GM21367 (cell line): ENCODE data around the gene HECTD3.

Experiments used
- ATAC-seq: cut with Tn5 transposase; IDR thresholded peaks from one replicate; pipeline ENCODE4 v1.9.1; 2021; ENCODE audit not compliant: unreplicated experiment

HECTD3 gene

DNA sequence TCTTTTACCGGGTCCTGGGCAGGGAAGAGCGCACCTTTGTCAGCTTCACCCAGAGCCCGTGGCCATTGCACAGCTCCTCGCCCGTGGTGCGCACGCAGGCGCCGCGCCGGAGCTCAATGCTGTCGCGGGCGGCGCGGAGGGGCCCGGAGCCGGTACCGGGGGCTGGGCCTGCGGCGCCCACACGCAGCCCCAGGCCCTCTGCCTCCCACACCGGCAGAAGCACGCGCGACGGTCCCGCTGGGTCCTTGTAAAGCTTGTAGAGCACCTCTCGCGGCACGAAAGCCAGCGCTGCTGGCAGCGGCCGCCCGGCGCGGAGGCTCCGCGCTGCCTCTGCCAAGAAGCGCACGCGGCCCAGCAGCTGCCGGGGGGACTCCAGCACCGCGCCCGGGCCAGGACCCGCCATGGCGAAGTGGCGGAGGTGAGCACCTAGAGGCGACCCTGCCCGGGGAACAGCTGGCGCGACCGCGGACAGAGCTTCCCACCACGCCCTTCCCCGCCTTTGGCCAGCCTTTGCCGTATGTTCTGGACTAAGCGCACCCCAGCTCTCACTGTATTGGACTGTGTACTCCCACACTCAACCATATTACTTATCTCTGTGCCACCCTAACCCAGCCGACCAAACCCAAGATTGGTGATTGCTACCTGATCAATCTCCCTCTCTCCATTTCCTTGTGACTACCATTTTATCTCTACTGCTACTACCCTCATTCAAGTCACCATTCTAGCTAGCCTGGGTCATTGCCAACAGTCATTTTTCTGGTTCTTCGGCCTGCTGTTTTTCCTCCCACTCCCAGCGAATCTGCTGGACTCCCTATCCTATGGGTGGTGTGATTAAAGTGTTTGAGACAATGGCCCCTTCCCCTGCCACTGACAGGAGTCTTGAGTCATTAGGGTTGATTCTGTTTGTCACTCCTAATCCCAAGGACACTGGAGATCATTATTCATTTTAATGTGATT, at the start of gene HECTD3:
TSS of gene HECTD3 (minus strand) at position 470 of the 957 bp plus-strand sequence. CDS start at position 403, 67 bp downstream.
- ATAC-seq: peak; percentile 51

DNA sequence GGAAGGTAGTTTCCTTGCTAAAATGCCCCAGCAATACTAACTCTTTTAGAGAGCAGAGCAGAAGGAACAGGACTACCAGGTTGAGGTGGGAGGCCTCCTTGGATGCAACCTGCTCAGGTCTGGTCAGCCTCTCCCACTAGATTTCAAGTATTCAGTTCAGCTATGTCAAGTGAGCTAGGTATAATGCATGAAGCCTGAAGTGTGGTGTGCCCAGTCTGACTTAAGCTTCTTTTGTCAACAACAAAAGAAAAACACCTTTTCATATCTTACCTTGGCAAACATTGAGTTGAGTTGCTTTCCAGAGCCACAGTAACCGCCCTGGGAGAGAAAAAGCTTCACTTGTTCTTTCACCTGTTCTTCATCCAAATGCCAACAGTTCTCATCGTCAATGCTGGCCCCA, 48.7 kb upstream of the HECTD3 start:
- no peak for ATAC-seq

- no peak for ATAC-seq
Observed at GRCh38 chr1:45057542-45057941, 46.4 kb upstream of the HECTD3 start.

DNA sequence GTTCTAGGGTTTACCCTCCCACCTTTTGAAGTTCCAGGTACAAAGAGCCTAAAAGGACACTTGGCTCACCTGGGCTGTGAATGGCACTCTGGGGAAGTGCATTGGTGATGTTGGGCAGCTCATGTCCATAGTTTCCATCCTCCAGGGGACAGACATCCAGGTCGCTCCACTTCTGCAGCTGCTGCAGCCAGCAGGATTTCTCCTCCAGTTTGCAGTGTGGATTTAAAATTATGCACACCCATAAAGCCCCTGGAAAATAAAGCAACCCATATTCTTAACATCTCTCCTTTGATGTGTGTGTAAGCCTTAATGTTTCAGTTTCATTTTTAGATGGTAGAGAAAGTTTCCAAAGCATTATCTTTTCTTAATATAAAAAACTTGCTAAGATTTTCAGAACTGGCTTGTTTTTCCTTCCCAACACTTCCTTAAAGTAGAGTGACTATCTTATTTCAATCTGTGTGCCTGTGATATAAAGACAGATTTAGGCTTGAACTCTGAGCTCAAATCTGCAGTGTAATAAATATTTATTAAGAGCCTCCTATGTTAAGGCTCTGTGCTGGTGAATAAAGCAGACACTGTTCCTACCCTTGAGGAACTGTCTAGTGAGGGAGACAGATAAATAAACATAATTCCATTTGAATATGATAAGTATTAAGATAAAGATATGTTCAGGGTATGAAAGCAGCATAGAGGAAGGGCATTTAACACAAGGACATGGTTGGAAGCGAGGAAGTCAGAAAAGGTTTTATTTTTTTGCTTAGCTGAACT, 40.1 kb upstream of the HECTD3 start:
- ATAC-seq: no peak

DNA sequence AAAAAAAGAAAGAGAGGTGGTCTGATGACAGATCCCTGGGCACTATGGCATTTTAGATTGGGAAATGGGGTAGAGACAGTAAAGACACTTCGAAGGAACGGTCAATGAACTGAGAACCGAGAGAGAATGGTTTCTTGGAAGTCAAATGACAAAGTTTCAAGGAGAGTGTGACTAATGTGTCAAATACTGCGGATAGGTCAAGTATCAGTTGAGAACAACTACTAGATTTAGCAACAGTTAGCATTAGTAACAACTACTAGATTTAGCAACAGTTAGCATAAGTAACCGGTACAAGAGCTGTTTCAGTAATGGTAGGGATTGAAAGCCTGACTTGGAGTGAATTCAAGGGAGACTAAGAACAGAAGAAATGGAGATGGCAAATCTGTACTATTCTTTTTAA, 35.9 kb upstream of the HECTD3 start:
- no peak for ATAC-seq

- ATAC-seq: no peak
Observed at GRCh38 chr1:45044916-45045315, 33.8 kb upstream of the HECTD3 start.

- ATAC-seq: no peak
Observed at GRCh38 chr1:45043094-45043493, 32.0 kb upstream of the HECTD3 start.

GRCh38 chr1:45040297-45040696, 29.2 kb upstream of the HECTD3 start:
- no peak for ATAC-seq

DNA sequence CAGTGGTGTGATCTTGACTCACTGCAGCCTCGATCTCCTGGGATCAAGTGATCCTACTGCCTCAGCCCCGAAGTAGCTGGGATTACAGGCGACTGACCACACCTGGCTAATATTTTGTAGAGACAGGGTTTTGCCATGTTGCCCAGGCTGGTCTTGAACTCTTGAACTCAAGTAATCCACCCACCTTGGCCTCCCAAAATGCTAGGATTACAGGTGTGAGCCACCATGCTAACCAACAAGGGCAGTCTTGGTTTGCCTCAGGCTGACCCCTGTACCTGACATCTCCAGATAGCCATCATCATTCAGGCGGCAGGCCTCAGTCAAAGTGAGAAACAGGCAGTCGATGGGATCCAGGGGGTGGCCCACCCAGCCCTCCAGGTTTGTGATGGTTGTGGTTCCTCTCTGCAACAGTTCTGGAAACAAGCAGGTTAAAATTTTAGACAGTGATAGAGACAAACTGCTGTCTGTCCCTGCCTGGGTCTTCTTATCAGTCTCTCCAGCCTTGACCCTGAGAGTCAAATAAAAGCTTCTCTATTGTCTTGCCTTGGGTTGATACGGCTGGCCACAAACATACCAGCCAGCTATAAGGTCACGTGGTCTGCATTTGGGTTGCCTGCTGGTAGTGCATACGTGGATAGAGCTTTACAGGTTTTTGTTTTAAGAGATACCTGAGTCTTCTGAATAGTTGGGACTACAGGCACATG, 27.7 kb upstream of the HECTD3 start:
- ATAC-seq: no peak

DNA sequence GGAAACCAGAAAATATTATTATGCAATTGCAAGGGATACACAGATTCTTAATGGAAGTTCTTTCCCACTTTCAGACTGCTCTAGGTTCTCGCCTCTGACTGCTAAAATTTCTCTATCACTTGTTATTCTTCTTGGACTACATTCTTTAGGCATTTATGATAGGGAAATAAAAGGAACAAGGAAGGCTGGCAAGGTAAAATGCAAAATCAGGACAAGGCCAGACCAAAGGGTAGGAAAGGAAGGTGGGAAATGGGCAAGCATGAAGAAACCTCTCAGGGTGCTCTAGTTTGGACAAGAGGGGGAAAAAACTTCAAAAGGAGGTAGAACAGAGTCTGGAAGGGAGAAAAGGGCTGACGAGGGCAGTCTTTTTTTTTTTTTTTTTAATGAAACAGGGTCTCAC, 27.1 kb upstream of the HECTD3 start:
- no peak for ATAC-seq

GRCh38 chr1:45037456-45037855, 26.3 kb upstream of the HECTD3 start:
- no peak for ATAC-seq

DNA sequence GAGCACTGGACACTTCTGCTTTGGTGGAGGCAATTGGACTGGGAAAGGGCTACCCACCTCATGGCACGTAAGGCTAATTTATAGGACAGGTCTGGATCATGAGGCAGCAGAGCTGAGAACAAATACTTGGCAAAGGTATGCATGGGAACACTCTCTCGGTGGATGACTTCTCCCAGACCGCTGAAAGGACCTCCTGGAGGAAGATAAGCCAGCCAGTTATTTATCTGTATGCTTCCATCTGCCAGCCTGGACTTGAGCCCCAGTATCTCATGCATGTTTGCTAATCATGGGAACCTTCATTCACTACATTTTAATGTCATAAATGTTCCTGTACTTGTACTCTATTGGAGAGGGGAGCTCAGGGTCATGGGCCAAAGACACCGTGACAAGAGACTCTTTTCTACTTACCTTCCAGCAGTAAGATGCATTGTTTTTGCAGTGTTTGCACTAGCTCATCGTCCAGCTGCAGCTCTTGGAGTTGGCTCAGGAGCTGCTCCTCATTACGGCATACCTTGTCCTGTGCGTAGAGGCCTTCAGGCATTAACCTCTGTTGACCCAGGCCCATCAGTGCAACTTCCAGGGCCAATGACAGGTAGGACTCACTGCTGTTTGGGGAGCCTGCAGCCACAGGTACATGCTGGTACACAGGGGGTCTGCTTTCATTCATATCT, 24.6 kb upstream of the HECTD3 start:
- ATAC-seq: no peak

GRCh38 chr1:45033356-45033755, 22.2 kb upstream of the HECTD3 start:
- no peak for ATAC-seq

GRCh38 chr1:45032837-45033236, 21.7 kb upstream of the HECTD3 start:
- no peak for ATAC-seq

DNA sequence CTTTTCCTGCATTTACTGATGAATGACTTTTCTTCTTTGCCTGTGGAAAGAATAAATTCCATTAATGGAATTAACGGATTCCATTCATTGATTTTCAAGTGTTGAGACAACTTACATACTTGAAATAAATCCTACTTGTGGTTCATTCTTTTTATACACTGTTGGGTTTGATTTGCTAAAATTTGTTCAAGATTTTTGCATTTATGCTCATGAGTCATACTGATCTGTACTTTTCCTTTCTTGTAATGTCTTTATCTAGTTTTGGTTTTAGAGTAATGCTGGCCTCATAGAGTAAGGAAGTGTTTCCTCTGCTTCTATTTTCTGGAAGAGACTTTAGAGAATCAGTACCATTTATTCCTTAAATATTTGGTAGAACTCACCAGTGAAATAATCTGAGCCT, 15.3 kb upstream of the HECTD3 start:
- no peak for ATAC-seq

GRCh38 chr1:45023663-45024062, 12.5 kb upstream of the HECTD3 start:
- no peak for ATAC-seq

GRCh38 chr1:45018599-45019230, 7.6 kb upstream of the HECTD3 start:
- ATAC-seq: peak; percentile 48

DNA sequence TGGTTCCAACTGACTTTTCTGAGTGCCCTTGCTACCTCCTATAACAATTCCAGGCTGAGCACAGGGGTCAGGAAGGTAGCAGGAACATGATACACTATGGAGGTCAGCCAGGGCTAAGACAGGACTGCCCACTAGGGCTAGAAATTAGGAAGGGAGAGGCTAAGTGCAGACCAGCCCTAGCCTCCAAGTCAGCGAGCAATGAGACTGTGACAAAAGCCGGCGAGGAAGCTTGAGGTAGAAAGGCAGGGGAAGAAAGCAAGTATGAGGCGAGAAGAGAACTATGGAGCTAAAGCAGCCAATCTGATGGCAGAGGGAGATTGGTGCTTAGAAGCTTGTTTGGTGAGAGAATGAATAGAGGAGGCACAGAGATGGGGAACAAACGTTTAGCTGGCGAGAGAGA, 5.6 kb upstream of the HECTD3 start:
- ATAC-seq: no peak

- ATAC-seq: no peak
Observed at GRCh38 chr1:45016090-45016697, 5.1 kb upstream of the HECTD3 start.

DNA sequence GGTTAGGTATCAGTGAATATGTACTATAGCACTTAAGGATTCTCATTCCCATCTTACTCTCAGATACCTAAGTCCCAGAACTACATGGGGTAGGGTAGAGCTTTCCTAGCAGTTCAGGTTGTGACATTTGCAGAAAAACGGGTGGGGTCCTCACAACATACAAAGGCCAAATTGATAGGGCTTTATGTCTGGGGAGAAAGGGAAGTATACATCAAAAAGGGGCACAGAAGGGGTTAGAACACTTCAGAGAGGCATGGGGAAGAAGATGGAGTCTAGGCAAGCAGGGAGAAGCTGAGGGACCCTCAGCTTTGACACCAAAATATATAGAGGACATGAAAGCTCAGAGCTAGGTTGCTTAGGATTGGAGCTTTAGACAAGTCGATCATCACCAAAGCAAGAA, 4.6 kb upstream of the HECTD3 start:
- ATAC-seq: no peak
